GM12878 (cell line): Measurements from ENCODE around the gene ESPL1. TPM values are rescaled to one million over a fixed set of nuclear protein-coding genes. Genes with fewer than 3 reads are reported as not detected.

Source experiments
- CTCF ChIP-seq, 3 experiments: IDR thresholded peaks in 2 of 3; conservative IDR thresholded peaks in 1 of 3; 2 replicates each; pipeline ENCODE4 v1.5.1; 2011; ENCODE audit warnings: low read depth in 3 of 3, low read length in 3 of 3, mild to moderate bottlenecking in 3 of 3, control low read depth in 2 of 3, moderate library complexity in 2 of 3, inconsistent platforms in 1 of 3, mixed read lengths in 1 of 3; ENCODE audit not compliant: control insufficient read depth in 2 of 3, insufficient read depth in 1 of 3; ENCODE audit errors: extremely low read depth in 1 of 3
- HSF1 ChIP-seq: fragments of 150-350 bp; IDR thresholded peaks from 2 replicates; pipeline ENCODE4 v1.6.1; 2014; ENCODE audit warnings: mild to moderate bottlenecking, low read depth, low read length
- IRF5 ChIP-seq: fragments of 450-650 bp; IDR thresholded peaks from 2 replicates; pipeline ENCODE4 v1.6.1; 2017; ENCODE audit warnings: borderline replicate concordance
- NR2C2 ChIP-seq: IDR thresholded peaks from 2 replicates; pipeline ENCODE4 v1.6.1; 2011; ENCODE audit warnings: borderline replicate concordance, low read depth; ENCODE audit not compliant: control insufficient read depth, insufficient read length
- YY1 ChIP-seq: IDR thresholded peaks from 2 replicates; pipeline ENCODE4 v1.6.1; 2011; ENCODE audit warnings: low read depth, mild to moderate bottlenecking, low read length
- polyA plus RNA-seq, 11 experiments: library from polyadenylated mRNA; depleted of rRNA in 4 of 11; unstranded in 6 of 11; stranded (reverse) in 5 of 11; fragments of >200 nt; fragmentation: Nextera tagmentation in 4 of 11; fragmentation: Illumina TruSeq in 1 of 11; extraction: Ambion mirVana in 4 of 11; extraction: Trizol in 1 of 11; gene quantifications; 1 replicate in 1 of 11; 2 replicates in 10 of 11; pipeline versions ENCODE4 v1.2.1 to v1.2.3, GENCODE V29; 2011 to 2016; ENCODE audit warnings: inconsistent platforms in 2 of 11, missing spikeins in 2 of 11, low read depth in 1 of 11
- total RNA-seq, 4 experiments: library from RNA; depleted of rRNA in 3 of 4; stranded (reverse); fragments of >200 nt in 3 of 4; fragmentation: Illumina TruSeq in 1 of 4; extraction: Trizol in 1 of 4; gene quantifications; 2 replicates each; pipeline versions ENCODE4 v1.2.1 to v1.2.3, GENCODE V29; 2013 to 2021

Gene ESPL1
- total and polyA plus RNA-seq, 10 of the 15 experiments (the other 5 are each of a cell fraction or from before 2014, with no cell fraction given), result 2.1 to 61.9 (median 21.2) TPM

- TF ChIP-seq CTCF (IDR thresholded peaks at IDR 0.05 in 2 of 3, conservative IDR thresholded peaks at IDR 0.05 in 1 of 3; ENCODE audit: control insufficient read depth in 2 of 3, extremely low read depth in 1 of 3, insufficient read depth in 1 of 3, low read depth in 3 of 3, low read length in 3 of 3) (no peak), HSF1 (no peak), YY1 (no peak), NR2C2 (no peak), IRF5 (no peak)
Observed at GRCh38 chr12:53258541-53259539, 9.3 kb upstream of the ESPL1 start (continued).
